Stimulated activated CD8-positive, alpha-beta memory T cell treated with anti-CD3 and anti-CD28 coated beads, Interleukin-7, amount 100 ng/mL, for 4 hours (primary cell): ENCODE measurements around the gene COLGALT1.

Experiments used
- DNase-seq, 2 donors: peaks; one replicate each; pipeline ENCODE4 v3.0.0-alpha.2; 2020; ENCODE audit warnings: low read depth in 2 of 2

Gene COLGALT1

GRCh38 chr19:17623224-17623935 is 67.9 kb downstream of the COLGALT1 start:
- no peak for DNase-seq

GRCh38 chr19:17624314-17624991 is 69.0 kb downstream of the COLGALT1 start:
- DNase-seq = no peak

- no peak for DNase-seq
These were observed 69.6 kb downstream of the COLGALT1 start for GRCh38 chr19:17625043-17625442.

GRCh38 chr19:17625980-17626379 is 70.5 kb downstream of the COLGALT1 start:
- DNase-seq = no peak

GRCh38 chr19:17626456-17627015 is 71.1 kb downstream of the COLGALT1 start:
- DNase-seq = no peak

- no peak for DNase-seq
These were observed 71.7 kb downstream of the COLGALT1 start for GRCh38 chr19:17627161-17627560.

- no peak for DNase-seq
These were observed 72.5 kb downstream of the COLGALT1 start for GRCh38 chr19:17627921-17628320.

GRCh38 chr19:17629760-17630159 is 74.3 kb downstream of the COLGALT1 start:
- no peak for DNase-seq

- no peak for DNase-seq
These were observed 77.1 kb downstream of the COLGALT1 start for GRCh38 chr19:17632577-17632976.
